HepG2 (cell line): ENCODE data around the gene TP73. TPM values are rescaled to one million over a fixed set of nuclear protein-coding genes. Genes with fewer than 3 reads are reported as not detected.

ENCODE experiments used
- ATAC-seq: fragments of 200-7000 bp; cut with Tn5 transposase; 3 replicates; pipeline ENCODE4 v1.9.1; 2020; ENCODE audit warnings: mild to moderate bottlenecking, moderate library complexity
- BruUV-seq: library from RNA; stranded (reverse); fragments of 400-500 nt; replicated peaks from 2 replicates; lab custom pipeline; 2021; lab: Mats Ljungman, UMichigan
- CTCF ChIA-PET: fragments of 300-600 bp; formaldehyde crosslinking; extraction: SDS; loops from one replicate; lab custom pipeline; 2021; ENCODE audit warnings: low total read pairs, inconsistent platforms, low intra/inter-chr PET ratio; lab: Yijun Ruan, JAX
- POLR2A ChIA-PET: fragments of 350-600 bp; sonication (Branson Sonifier 250); formaldehyde crosslinking; loops from one replicate; lab custom pipeline; 2020; ENCODE audit warnings: antibody characterized with exemption, inconsistent platforms; lab: Yijun Ruan, JAX
- DNase-seq: peaks from one replicate; pipeline ENCODE4 v3.0.0-alpha.2; 2015; ENCODE audit warnings: low spot score
- FAIRE-seq: peaks from 3 replicates; lab custom pipeline; 2011; peaks lifted over from hg19 to GRCh38; lab: Jason Lieb, UNC
- H2AFZ ChIP-seq: one replicate; pipeline ENCODE4 v1.6.1; 2011; ENCODE audit warnings: low read length, inconsistent platforms
- H3K27ac ChIP-seq: fragments of 300-600 bp; 3 replicates; pipeline ENCODE4 v1.8.0; 2011; ENCODE audit warnings: mixed run types, mild to moderate bottlenecking, mixed read lengths, low read length, inconsistent platforms; ENCODE audit not compliant: insufficient read depth; ENCODE audit errors: extremely low read length
- H3K27me3 ChIP-seq, 2 experiments: fragments of 200-600 bp in 1 of 2; 2 replicates in 1 of 2; 3 replicates in 1 of 2; pipeline versions ENCODE4 v1.6.0 to v1.8.0; 2011; ENCODE audit warnings: low read length in 2 of 2, mild to moderate bottlenecking in 2 of 2, moderate library complexity in 2 of 2, inconsistent platforms in 1 of 2; ENCODE audit not compliant: insufficient read depth in 2 of 2, control insufficient read depth in 1 of 2
- H3K36me3 ChIP-seq, 2 experiments: fragments of 200-600 bp in 1 of 2; replicated peaks in 1 of 2; 2 replicates in 1 of 2; 3 replicates in 1 of 2; pipeline versions ENCODE4 v1.5.1 to v1.8.0; 2011; ENCODE audit warnings: low read length in 2 of 2, inconsistent platforms in 1 of 2; ENCODE audit not compliant: insufficient read depth in 2 of 2, control insufficient read depth in 1 of 2
- H3K4me1 ChIP-seq: 2 replicates; pipeline ENCODE4 v1.5.1; 2012; ENCODE audit warnings: low read length, inconsistent platforms; ENCODE audit not compliant: insufficient read depth
- H3K4me2 ChIP-seq: 2 replicates; pipeline ENCODE4 v1.6.0; 2011; ENCODE audit warnings: low read depth, low read length, inconsistent platforms
- H3K4me3 ChIP-seq, 3 experiments: fragments of 200-600 bp in 1 of 3; sonication (generic), shearing (Covaris generic) in 1 of 3; replicated peaks in 1 of 3; 2 replicates each; pipeline ENCODE4 v1.5.1; 2011 to 2016; ENCODE audit warnings: low read length in 3 of 3, inconsistent platforms in 2 of 3, low read depth in 2 of 3, mild to moderate bottlenecking in 2 of 3, control low read depth in 1 of 3, mixed read lengths in 1 of 3; ENCODE audit not compliant: insufficient read depth in 1 of 3
- H3K79me2 ChIP-seq: one replicate; pipeline ENCODE4 v1.6.1; 2011; ENCODE audit warnings: low read length, inconsistent platforms; ENCODE audit not compliant: insufficient read depth
- H3K9ac ChIP-seq: 2 replicates; pipeline ENCODE4 v1.6.0; 2011; ENCODE audit warnings: mild to moderate bottlenecking, low read depth, low read length, inconsistent platforms; ENCODE audit not compliant: insufficient read depth
- H3K9me3 ChIP-seq: 2 replicates; pipeline ENCODE4 v1.5.1; 2012; ENCODE audit warnings: mild to moderate bottlenecking, low read length
- H4K20me1 ChIP-seq: 2 replicates; pipeline ENCODE4 v1.6.0; 2011; ENCODE audit warnings: inconsistent platforms, mild to moderate bottlenecking, low read length, moderate library complexity; ENCODE audit not compliant: insufficient read depth
- HOXA5 ChIP-seq: sonication (generic); formaldehyde crosslinking; IDR thresholded peaks from 2 replicates; pipeline ENCODE4 v1.4.0; 2020; ENCODE audit warnings: missing genetic modification reagents
- MAFG ChIP-seq: sonication (generic); formaldehyde crosslinking; IDR thresholded peaks from 2 replicates; pipeline ENCODE4 v1.5.1; 2020; ENCODE audit warnings: mild to moderate bottlenecking, missing genetic modification reagents
- NFKB2 ChIP-seq: sonication (generic); formaldehyde crosslinking; IDR thresholded peaks from 2 replicates; pipeline ENCODE4 v1.4.0; 2020; ENCODE audit warnings: missing genetic modification reagents, borderline replicate concordance
- PPARG ChIP-seq: conservative IDR thresholded peaks from 2 replicates; pipeline ENCODE4 v1.6.1; 2016; ENCODE audit warnings: missing biosample characterization, missing genetic modification reagents
- SETDB1 ChIP-seq: sonication (generic); formaldehyde crosslinking; IDR thresholded peaks from 2 replicates; pipeline ENCODE4 v1.5.1; 2020; ENCODE audit warnings: missing genetic modification reagents, mild to moderate bottlenecking, borderline replicate concordance
- ZFP37 ChIP-seq: sonication (generic); formaldehyde crosslinking; IDR thresholded peaks from 2 replicates; pipeline ENCODE4 v1.4.0; 2020; ENCODE audit warnings: missing genetic modification reagents, borderline replicate concordance
- ZNF251 ChIP-seq: sonication (generic); formaldehyde crosslinking; IDR thresholded peaks from 2 replicates; pipeline ENCODE4 v1.9.0; 2021; ENCODE audit warnings: mild to moderate bottlenecking, missing genetic modification reagents
- ZNF619 ChIP-seq: sonication (generic); formaldehyde crosslinking; IDR thresholded peaks from 2 replicates; pipeline ENCODE4 v1.4.0; 2020; ENCODE audit warnings: mild to moderate bottlenecking, missing genetic modification reagents
- ZNF7 ChIP-seq: IDR thresholded peaks from 2 replicates; pipeline ENCODE4 v1.6.1; 2016; ENCODE audit warnings: missing biosample characterization, missing genetic modification reagents
- ZNF703 ChIP-seq: sonication (generic); formaldehyde crosslinking; IDR thresholded peaks from 2 replicates; pipeline ENCODE4 v1.5.1; 2020; ENCODE audit warnings: missing genetic modification reagents, mild to moderate bottlenecking, moderate library complexity, borderline replicate concordance
- WGBS: methylation state at CpG from one replicate; pipeline ENCODE4 v1.1.6; 2017; ENCODE audit warnings: low lambda C conversion rate; 5-methylcytosine and 5-hydroxymethylcytosine counted together
- in situ Hi-C: cut with HindIII; loops from 2 replicates; pipeline ENCODE4 v1.10.0; 2017; ENCODE audit warnings: low pct_unique_long_range_greater_than_20kb; ENCODE audit not compliant: extremely low pct_ligation_motif_present
- intact Hi-C: fragments of 100-400 bp; cut with micrococcal nuclease; formaldehyde crosslinking; loops from one replicate; pipeline ENCODE4 v1.10.0; 2022; ENCODE audit not compliant: unreplicated experiment
- polyA plus RNA-seq, 8 experiments: library from polyadenylated mRNA; depleted of rRNA in 3 of 8; stranded (reverse) in 7 of 8; unstranded in 1 of 8; fragments of >200 nt; fragmentation: Illumina TruSeq in 4 of 8; extraction: Trizol in 4 of 8; gene quantifications; 2 replicates each; pipeline versions ENCODE4 v1.2.1 to v1.2.3, GENCODE V29; 2011 to 2016; ENCODE audit warnings: low read depth in 4 of 8, missing spikeins in 1 of 8, mixed read lengths in 1 of 8; ENCODE audit not compliant: insufficient read depth in 1 of 8
- total RNA-seq, 5 experiments: library from RNA; depleted of rRNA; stranded (reverse); fragments of >200 nt; fragmentation: Illumina TruSeq; extraction: Trizol; gene quantifications; 2 replicates each; pipeline ENCODE4 v1.2.3, GENCODE V29; 2016; ENCODE audit warnings: low read depth in 1 of 5
- TF ChIP-seq, protein P1 (sequence below): sonication (generic); formaldehyde crosslinking; IDR thresholded peaks from 2 replicates; pipeline ENCODE4 v1.4.0; 2020; ENCODE audit warnings: missing genetic modification reagents
- TF ChIP-seq, protein P2 (sequence below): sonication (generic); formaldehyde crosslinking; IDR thresholded peaks from 2 replicates; pipeline ENCODE4 v1.5.0; 2020; ENCODE audit warnings: missing genetic modification reagents, mild to moderate bottlenecking, borderline replicate concordance
- TF ChIP-seq, protein P3 (sequence below): sonication (generic); formaldehyde crosslinking; IDR thresholded peaks from 2 replicates; pipeline ENCODE4 v1.4.0; 2020; ENCODE audit warnings: mild to moderate bottlenecking, missing genetic modification reagents
- TF ChIP-seq, protein P4 (sequence below): sonication (generic); formaldehyde crosslinking; IDR thresholded peaks from 2 replicates; pipeline ENCODE4 v1.9.0; 2022; ENCODE audit warnings: missing genetic modification reagents, mild to moderate bottlenecking, borderline replicate concordance

TP73 gene
- total and polyA plus RNA-seq, 2 of the 13 experiments (the other 11 are each of a cell fraction or from before 2014, with no cell fraction given), result 0.49 to 1.1 TPM

DNA sequence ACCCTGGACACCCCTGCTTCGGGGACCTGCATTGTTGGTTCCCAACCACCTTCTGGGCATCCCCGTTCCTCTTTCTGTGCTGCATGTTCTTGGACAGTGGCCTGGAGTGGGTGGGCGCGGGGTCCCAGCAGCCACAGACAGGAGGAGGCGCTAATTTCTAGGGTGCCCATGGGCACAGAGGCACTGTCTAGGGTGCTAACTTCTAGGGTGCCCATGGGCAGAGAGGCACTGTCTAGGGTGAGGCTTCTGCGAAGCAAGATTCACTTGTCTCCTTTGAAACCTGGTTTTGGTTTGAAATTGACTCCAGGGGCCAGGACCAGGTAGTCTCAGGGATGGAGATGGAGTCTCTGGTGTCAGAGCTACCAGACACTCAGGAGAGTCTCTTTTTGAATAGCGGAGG lies 40.2 kb upstream of the TP73 start:
- POLR2A ChIA-PET, result no interaction called here
- 23% methylated on average over 4 of the region's 7 CpGs for WGBS
- Histone ChIP-seq H3K27me3 (peaks cover 20 to 92% of the 10 kb centered on the region in 2 experiments), H3K4me1 (peaks cover 44% of the 10 kb centered on the region), H3K36me3 (no peaks in the 10 kb centered on the region), H3K9ac (no peak overlapping the region), H4K20me1 (peaks cover 3% of the 10 kb centered on the region; the same call in 1 of the 2 replicates), H3K4me3 (peak overlapping the region in 1 of 3 experiments; percentile 61; a peak in 1 of 6 replicates), H3K79me2 (no peaks in the 10 kb centered on the region), H3K9me3 (no peaks in the 10 kb centered on the region), H2AFZ (no peak overlapping the region), H3K4me2 (peak overlapping the region; percentile 58), H3K27ac (no peak overlapping the region)
- intact Hi-C loops (no loop called here), in situ Hi-C loops (no loop called here)
- CTCF ChIA-PET, result no interaction called here
- ATAC-seq, result peak; percentile 4; the same call in 1 of the 3 replicates
- FAIRE-seq, result no peak
- no peak for DNase-seq
- BruUV-seq, result no TSS peak
- TF ChIP-seq, protein P1, sequence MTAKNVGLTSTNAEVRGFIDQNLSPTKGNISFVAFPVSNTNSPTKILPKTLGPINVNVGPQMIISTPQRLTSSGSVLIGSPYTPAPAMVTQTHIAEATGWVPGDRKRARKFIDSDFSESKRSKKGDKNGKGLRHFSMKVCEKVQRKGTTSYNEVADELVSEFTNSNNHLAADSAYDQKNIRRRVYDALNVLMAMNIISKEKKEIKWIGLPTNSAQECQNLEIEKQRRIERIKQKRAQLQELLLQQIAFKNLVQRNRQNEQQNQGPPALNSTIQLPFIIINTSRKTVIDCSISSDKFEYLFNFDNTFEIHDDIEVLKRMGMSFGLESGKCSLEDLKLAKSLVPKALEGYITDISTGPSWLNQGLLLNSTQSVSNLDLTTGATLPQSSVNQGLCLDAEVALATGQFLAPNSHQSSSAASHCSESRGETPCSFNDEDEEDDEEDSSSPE (CRISPR knock-in tag), result no peak
- TF ChIP-seq PPARG (CRISPR knock-in tag), result no peak
- TF ChIP-seq ZNF619 (CRISPR knock-in tag), result no peak
- no peak for TF ChIP-seq NFKB2 (CRISPR knock-in tag)
- TF ChIP-seq, protein P2, sequence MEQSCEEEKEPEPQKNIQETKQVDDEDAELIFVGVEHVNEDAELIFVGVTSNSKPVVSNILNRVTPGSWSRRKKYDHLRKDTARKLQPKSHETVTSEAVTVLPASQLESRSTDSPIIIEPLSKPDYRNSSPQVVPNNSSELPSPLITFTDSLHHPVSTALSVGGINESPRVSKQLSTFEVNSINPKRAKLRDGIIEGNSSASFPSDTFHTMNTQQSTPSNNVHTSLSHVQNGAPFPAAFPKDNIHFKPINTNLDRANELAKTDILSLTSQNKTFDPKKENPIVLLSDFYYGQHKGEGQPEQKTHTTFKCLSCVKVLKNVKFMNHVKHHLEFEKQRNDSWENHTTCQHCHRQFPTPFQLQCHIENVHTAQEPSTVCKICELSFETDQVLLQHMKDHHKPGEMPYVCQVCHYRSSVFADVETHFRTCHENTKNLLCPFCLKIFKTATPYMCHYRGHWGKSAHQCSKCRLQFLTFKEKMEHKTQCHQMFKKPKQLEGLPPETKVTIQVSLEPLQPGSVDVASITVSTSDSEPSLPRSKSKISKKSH, result no peak
- no peak for TF ChIP-seq ZNF251 (CRISPR knock-in tag)
- no peak for TF ChIP-seq ZFP37 (CRISPR knock-in tag)
- TF ChIP-seq HOXA5 (CRISPR knock-in tag), result no peak
- TF ChIP-seq, protein P3, sequence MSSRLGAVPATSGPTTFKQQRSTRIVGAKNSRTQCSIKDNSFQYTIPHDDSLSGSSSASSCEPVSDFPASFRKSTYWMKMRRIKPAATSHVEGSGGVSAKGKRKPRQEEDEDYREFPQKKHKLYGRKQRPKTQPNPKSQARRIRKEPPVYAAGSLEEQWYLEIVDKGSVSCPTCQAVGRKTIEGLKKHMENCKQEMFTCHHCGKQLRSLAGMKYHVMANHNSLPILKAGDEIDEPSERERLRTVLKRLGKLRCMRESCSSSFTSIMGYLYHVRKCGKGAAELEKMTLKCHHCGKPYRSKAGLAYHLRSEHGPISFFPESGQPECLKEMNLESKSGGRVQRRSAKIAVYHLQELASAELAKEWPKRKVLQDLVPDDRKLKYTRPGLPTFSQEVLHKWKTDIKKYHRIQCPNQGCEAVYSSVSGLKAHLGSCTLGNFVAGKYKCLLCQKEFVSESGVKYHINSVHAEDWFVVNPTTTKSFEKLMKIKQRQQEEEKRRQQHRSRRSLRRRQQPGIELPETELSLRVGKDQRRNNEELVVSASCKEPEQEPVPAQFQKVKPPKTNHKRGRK (CRISPR knock-in tag), result no peak
- TF ChIP-seq ZNF703 (CRISPR knock-in tag), result no peak
- no peak for TF ChIP-seq MAFG (CRISPR knock-in tag)
- no peak for TF ChIP-seq ZNF7 (CRISPR knock-in tag)
- no peak for TF ChIP-seq SETDB1 (CRISPR knock-in tag)
- TF ChIP-seq, protein P4, sequence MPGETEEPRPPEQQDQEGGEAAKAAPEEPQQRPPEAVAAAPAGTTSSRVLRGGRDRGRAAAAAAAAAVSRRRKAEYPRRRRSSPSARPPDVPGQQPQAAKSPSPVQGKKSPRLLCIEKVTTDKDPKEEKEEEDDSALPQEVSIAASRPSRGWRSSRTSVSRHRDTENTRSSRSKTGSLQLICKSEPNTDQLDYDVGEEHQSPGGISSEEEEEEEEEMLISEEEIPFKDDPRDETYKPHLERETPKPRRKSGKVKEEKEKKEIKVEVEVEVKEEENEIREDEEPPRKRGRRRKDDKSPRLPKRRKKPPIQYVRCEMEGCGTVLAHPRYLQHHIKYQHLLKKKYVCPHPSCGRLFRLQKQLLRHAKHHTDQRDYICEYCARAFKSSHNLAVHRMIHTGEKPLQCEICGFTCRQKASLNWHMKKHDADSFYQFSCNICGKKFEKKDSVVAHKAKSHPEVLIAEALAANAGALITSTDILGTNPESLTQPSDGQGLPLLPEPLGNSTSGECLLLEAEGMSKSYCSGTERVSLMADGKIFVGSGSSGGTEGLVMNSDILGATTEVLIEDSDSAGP (CRISPR knock-in tag), result no peak
